Ishikawa (cell line): ENCODE data around the gene MACROD2.

Source experiments
- CEBPB ChIP-seq: IDR thresholded peaks from 2 replicates; pipeline ENCODE4 v1.6.1; 2012
- CREB1 ChIP-seq: IDR thresholded peaks from 2 replicates; pipeline ENCODE4 v1.6.1; 2012; ENCODE audit warnings: low read depth
- EP300 ChIP-seq: IDR thresholded peaks from 2 replicates; pipeline ENCODE4 v1.6.1; 2012; ENCODE audit warnings: borderline replicate concordance
- FOXM1 ChIP-seq: IDR thresholded peaks from 2 replicates; pipeline ENCODE4 v1.6.1; 2012; ENCODE audit warnings: low read depth, borderline replicate concordance
- RAD21 ChIP-seq: IDR thresholded peaks from 2 replicates; pipeline ENCODE4 v1.6.1; 2012; ENCODE audit warnings: low read depth
- TAF1 ChIP-seq: IDR thresholded peaks from 2 replicates; pipeline ENCODE4 v1.6.1; 2012; ENCODE audit warnings: low read depth, mild to moderate bottlenecking
- TEAD4 ChIP-seq: IDR thresholded peaks from 2 replicates; pipeline ENCODE4 v1.6.1; 2012
- YY1 ChIP-seq: IDR thresholded peaks from 2 replicates; pipeline ENCODE4 v1.6.1; 2012; ENCODE audit warnings: low read depth
- TF ChIP-seq, protein P1 (sequence below): IDR thresholded peaks from 2 replicates; pipeline ENCODE4 v1.6.1; 2012
- TF ChIP-seq, protein P2 (sequence below): IDR thresholded peaks from 2 replicates; pipeline ENCODE4 v1.6.1; 2012; ENCODE audit warnings: low read depth, mild to moderate bottlenecking

DNA sequence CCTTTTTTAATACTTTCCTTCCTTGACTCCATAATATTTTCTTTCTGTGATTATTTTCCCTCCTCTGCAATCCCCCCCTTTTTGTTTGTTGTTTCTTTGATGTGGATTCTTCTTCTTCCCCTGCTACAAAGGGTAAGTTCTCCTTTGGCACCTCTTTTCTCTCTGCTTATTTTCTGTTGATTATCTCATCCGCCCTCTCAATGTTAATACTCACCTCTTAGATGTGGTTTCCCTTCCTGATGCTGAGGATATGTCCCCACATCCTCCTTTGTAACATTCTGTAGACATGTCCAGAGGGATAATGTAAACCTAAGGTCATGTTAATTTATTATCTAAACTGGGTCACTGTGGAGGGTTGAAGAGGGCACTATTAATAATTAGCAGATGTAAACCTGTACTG, 324.4 kb downstream of the MACROD2 start:
- TF ChIP-seq TAF1 (no peak), CREB1 (no peak), RAD21 (no peak), TEAD4 (no peak), FOXM1 (no peak), YY1 (no peak), EP300 (no peak), CEBPB (no peak)
- TF ChIP-seq, protein P1, sequence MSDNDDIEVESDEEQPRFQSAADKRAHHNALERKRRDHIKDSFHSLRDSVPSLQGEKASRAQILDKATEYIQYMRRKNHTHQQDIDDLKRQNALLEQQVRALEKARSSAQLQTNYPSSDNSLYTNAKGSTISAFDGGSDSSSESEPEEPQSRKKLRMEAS: no peak
- TF ChIP-seq, protein P2, sequence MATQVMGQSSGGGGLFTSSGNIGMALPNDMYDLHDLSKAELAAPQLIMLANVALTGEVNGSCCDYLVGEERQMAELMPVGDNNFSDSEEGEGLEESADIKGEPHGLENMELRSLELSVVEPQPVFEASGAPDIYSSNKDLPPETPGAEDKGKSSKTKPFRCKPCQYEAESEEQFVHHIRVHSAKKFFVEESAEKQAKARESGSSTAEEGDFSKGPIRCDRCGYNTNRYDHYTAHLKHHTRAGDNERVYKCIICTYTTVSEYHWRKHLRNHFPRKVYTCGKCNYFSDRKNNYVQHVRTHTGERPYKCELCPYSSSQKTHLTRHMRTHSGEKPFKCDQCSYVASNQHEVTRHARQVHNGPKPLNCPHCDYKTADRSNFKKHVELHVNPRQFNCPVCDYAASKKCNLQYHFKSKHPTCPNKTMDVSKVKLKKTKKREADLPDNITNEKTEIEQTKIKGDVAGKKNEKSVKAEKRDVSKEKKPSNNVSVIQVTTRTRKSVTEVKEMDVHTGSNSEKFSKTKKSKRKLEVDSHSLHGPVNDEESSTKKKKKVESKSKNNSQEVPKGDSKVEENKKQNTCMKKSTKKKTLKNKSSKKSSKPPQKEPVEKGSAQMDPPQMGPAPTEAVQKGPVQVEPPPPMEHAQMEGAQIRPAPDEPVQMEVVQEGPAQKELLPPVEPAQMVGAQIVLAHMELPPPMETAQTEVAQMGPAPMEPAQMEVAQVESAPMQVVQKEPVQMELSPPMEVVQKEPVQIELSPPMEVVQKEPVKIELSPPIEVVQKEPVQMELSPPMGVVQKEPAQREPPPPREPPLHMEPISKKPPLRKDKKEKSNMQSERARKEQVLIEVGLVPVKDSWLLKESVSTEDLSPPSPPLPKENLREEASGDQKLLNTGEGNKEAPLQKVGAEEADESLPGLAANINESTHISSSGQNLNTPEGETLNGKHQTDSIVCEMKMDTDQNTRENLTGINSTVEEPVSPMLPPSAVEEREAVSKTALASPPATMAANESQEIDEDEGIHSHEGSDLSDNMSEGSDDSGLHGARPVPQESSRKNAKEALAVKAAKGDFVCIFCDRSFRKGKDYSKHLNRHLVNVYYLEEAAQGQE: no peak
